HEK293T (cell line): ENCODE measurements around the gene SLC41A1.

Source experiments
- ARNT ChIP-seq: fragments of 450-650 bp; IDR thresholded peaks from 2 replicates; pipeline ENCODE4 v1.6.1; 2017; ENCODE audit warnings: mild to moderate bottlenecking
- BHLHE40 ChIP-seq: fragments of 450-650 bp; IDR thresholded peaks from 2 replicates; pipeline ENCODE4 v1.6.1; 2016; ENCODE audit warnings: mild to moderate bottlenecking, moderate library complexity, borderline replicate concordance
- ELF4 ChIP-seq: fragments of 450-650 bp; IDR thresholded peaks from 2 replicates; pipeline ENCODE4 v1.6.1; 2017; ENCODE audit warnings: antibody characterized with exemption
- FOXK2 ChIP-seq: fragments of 450-650 bp; IDR thresholded peaks from 2 replicates; pipeline ENCODE4 v1.6.1; 2016; ENCODE audit warnings: mild to moderate bottlenecking

GRCh38 chr1:205777994-205778393, 35.0 kb downstream of the SLC41A1 start:
- no peak for TF ChIP-seq ARNT
- TF ChIP-seq BHLHE40 = no peak
- no peak for TF ChIP-seq ELF4
- no peak for TF ChIP-seq FOXK2
